NCI-H1436 treated with DMSO at 0.1 percent for 48 hours (cell line): ENCODE data around the gene SNRPB.
"Not testable (repeated sequence)": the region's sequence is repeated elsewhere in the genome, so short reads cannot be mapped to it uniquely, and the experiment has no call there.

Experiments
- DNase-seq: peaks from one replicate; lab custom pipeline; 2025; lab: John Stamatoyannopoulos, UW

Gene SNRPB

GRCh38 chr20:2470423-2471193, at the start of gene SNRPB:
TSS of gene SNRPB (minus strand) at chr20:2470789. CDS start at chr20:2470690, 99 bp downstream.
- DNase-seq = peak; percentile 92

DNA sequence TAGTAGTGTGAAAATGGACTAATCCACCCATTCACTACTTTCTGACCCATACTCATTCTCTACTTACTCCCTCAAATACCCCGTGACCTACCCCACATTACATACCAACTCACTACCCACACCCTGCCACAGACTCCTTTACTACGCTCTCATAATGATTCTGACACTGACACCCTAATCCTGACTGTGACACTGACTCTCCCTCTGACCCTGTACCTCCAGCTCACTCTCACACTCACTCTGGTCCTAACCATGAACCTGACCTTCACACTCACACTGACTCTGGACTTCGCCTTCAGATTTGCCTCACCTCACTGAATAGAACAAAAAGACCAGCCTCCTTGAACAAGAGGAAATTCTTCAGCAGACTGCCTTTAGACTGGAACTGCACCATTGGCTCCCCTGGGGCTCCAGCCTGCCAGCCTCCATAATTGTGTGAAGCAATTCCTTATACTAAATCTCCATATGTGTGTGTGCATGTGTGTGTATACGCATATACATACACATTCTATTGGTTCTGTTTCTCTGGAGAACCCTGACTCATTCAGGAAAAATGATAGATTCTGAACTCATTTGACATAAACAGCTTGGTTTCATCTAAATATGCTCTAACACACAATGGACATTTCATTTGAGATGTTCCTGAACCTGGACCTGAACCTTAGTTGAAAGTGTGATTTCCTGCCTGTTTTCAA, 48.7 kb upstream of the SNRPB start:
- DNase-seq = no peak

DNA sequence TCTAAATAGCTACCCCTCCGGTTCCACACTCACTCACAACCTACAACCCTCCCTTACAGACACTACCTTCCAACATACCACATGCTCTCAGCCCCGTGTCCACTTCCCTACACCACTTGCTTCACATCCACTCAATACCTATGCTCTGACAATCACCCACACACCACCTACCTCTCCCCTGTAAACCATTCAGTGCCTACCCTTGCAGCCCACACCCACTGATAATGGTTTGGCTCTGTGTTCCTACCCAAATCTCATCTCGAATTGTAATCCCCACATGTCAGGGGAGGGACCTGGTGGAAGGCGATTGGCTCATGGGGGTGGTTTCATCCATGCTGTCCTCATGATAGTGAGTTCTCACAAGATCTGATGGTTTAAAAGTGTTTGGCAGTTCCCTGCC, 48.0 kb upstream of the SNRPB start:
- DNase-seq = no peak

DNA sequence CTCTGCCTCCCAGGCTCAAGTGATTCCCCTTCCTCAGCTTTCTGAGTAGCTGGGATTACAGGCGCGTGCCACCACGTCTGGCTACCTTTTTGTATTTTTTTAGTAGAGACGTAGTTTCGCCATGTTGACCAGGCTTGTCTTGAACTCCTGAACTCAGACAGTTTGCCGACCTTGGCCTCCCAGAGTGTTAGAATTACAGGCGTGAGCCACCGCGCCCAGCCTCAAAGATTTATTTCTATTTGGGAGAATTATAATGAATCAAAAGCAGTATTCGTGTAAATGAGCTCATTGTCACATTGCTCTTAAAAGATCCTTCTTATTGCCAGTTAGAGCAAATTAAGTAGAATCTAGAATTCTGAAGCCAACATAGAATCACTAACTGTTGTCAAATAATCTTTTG, 47.5 kb upstream of the SNRPB start:
- no peak for DNase-seq

- DNase-seq = no peak
Measured at GRCh38 chr20:2516399-2516798, 45.8 kb upstream of the SNRPB start.

DNA sequence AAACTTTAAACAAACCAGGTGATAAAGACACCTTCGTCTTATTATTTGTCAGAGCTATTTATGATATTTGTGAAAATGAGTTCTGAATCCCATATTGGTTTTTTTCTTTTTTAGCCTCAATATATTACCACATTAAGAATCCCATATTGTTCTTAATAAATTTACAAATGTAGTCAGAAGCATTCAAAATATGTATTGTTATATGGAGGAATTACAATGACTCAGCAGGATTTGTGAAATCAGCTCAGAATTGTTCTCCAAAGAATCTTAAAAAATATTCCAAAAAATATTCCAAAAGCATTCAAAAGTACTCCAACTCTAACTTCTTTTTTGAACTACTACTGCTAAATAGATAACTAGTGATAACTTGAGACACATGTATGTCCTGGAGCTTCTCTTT, 44.6 kb upstream of the SNRPB start:
- DNase-seq = no peak

DNA sequence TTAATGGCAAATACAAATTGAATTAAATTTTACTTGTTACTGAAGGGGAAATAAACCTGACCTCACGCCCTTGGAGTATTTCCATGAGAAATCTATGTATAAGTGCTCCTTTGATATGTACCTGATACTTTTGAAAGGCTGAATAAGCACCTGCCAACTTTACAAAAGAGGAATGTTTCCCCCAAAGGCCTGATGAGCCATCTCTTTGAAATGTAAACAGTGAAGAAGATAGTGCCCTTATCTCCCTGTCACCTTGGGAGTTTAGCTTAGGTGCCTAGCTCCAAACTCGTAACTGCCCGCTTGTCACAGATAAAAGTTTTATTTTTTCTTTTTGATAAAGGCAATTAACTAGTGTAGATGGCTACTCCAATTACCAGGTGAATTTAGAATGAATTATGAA, 39.2 kb upstream of the SNRPB start:
- no peak for DNase-seq

DNA sequence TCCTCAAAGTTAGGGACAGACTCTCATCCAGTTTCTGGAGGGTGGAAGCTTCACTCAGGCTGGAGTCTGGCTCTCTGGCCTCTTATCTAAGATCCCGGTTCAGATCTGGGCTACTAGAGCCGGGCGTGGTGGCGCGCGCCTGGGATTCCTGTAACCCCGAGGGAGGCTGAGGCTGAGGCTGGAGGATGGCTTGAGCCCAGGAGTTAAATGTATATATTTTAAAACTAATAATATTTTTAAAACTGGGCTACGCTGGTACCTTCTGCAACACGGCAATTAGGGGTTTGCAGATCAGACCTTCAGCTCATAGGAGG, 38.8 kb upstream of the SNRPB start:
- DNase-seq = no peak

GRCh38 chr20:2508631-2509467, 38.3 kb upstream of the SNRPB start, which contains the start of gene ZNF343:
TSS of gene ZNF343 (minus strand) at chr20:2508915. CDS start at chr20:2493895, 15,020 bp downstream.
- no peak for DNase-seq

DNA sequence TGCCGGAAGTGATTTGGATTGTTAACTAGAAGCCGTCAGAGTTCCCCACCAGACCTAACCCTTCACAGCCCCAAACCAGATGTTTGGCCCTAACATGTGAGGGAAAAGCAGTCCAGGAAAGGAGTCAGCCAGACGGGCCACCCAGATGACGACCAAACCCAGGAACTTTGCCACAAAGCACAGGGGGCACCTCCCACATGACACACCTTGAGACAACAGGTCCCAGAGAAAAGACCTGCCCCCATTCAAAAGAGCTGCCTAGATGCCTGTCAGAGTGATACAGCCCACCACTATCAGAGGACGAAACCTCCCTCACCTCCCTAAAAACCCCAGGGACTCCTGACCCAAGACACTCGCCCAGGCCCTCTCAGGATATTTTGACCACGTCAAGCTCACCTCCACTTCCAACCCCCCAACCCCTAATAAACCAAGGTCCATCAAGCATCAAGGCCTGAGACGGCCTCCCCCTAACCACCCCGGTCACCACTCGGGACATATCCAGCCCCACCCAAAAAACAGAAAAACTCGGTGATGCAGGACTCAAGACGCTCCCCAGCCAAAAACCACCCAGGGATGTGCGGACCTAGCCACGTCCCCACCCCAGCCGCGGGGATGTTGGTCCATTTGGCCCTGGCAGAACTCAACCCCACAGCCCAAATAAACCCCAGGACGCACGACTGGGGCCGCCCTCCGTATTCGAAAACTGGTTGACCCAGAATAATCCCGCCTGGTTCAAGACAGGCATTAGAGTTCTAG, 37.5 kb upstream of the SNRPB start:
- no peak for DNase-seq

- DNase-seq = no peak
Measured at GRCh38 chr20:2507464-2507863, 36.9 kb upstream of the SNRPB start.

DNA sequence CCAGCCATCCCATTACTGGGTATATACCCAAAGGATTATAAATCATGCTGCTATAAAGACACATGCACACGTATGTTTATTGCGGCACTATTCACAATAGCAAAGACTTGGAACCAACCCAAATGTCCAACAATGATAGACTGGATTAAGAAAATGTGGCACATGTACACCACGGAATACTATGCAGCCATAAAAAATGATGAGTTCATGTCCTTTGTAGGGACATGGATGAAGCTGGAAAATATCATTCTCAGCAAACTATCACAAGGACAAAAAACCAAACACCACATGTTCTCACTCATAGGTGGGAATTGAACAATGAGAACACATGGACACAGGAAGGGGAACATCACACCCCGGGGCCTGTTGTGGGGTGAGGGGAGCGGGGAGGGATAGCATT, 35.8 kb upstream of the SNRPB start:
- not testable (repeated sequence) for DNase-seq

GRCh38 chr20:2504803-2505202, 34.2 kb upstream of the SNRPB start:
- not testable (repeated sequence) for DNase-seq

DNA sequence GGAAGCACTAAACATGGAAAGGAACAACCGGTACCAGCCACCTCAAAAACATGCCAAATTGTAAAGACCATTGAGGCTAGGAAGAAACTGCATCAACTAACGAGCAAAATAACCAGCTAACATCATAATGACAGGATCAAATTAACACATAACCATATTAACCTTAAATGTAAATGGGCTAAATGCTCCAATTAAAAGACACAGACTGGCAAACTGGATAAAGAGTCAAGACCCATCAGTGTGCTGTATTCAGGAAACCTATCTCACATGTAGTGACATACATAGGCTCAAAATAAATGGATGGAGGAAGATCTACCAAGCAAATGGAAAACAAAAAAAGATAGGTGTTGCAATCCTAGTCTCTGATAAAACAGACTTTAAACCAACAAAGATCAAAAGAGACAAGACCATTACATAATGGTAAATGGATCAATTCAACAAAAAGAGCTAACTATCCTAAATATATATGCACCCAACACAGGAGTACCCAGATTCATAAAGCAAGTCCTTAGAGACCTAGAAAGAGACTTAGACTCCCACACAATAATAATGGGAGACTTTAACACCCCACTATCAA, 32.3 kb upstream of the SNRPB start:
- not testable (repeated sequence) for DNase-seq

GRCh38 chr20:2485661-2486060, 15.1 kb upstream of the SNRPB start:
- no peak for DNase-seq

GRCh38 chr20:2485080-2485479, 14.5 kb upstream of the SNRPB start:
- DNase-seq = no peak

- DNase-seq = no peak
Measured at GRCh38 chr20:2483504-2483903, 12.9 kb upstream of the SNRPB start.

DNA sequence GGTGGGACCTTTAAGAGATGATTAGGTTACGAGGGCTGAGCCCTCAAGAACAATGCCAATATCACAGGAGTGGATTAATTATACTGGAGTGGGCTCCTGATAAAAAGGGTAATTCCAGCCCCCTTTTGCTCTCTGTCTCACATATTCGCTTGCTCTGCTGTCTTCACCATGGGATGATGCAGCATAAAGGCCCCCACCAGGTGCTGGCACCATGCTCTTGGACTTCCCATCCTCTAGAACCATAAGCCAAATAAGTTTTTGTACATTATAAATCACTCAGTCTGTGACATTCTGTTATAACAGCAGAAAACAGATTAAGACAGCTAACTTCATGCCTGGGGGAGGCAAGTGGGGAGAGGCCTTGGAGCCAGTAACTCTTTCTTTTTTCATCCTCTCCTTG, 9.8 kb upstream of the SNRPB start:
- DNase-seq = no peak

- DNase-seq = no peak
Measured at GRCh38 chr20:2476742-2477615, 6.4 kb upstream of the SNRPB start.

- DNase-seq = no peak
Measured at GRCh38 chr20:2475850-2476741, 5.5 kb upstream of the SNRPB start.
